Neural cell (in vitro differentiated cells): ENCODE results near the gene TRMU.

Experiments
- CTCF ChIP-seq: fragments of 450-650 bp; IDR thresholded peaks from 2 replicates; pipeline ENCODE4 v1.5.1; 2014; ENCODE audit warnings: antibody characterized with exemption, mild to moderate bottlenecking, moderate library complexity; ENCODE audit not compliant: poor library complexity, severe bottlenecking
- EZH2 ChIP-seq: fragments of 200-600, 300-800 bp; shearing (Covaris generic), sonication (generic); IDR thresholded peaks from 2 replicates; pipeline ENCODE4 v1.6.1; 2014; ENCODE audit warnings: antibody characterized with exemption, low read length, borderline replicate concordance, mild to moderate bottlenecking; ENCODE audit not compliant: insufficient read depth, poor library complexity, severe bottlenecking
- POLR2AphosphoS5 ChIP-seq: IDR thresholded peaks from 2 replicates; pipeline ENCODE4 v1.6.1; 2012
- SMC3 ChIP-seq: fragments of 450-650 bp; conservative IDR thresholded peaks from 2 replicates; pipeline ENCODE4 v1.6.1; 2014; ENCODE audit warnings: antibody characterized with exemption, mild to moderate bottlenecking, moderate library complexity; ENCODE audit not compliant: poor library complexity

GRCh38 chr22:46292173-46292572, 43.3 kb upstream of the TRMU start:
- no peak for TF ChIP-seq SMC3
- TF ChIP-seq CTCF, result no peak
- no peak for TF ChIP-seq POLR2AphosphoS5
- TF ChIP-seq EZH2, result no peak
